HG03439 (cell line): ENCODE data around the gene DAP.
"Not testable (repeated sequence)": the region's sequence is repeated elsewhere in the genome, so short reads cannot be mapped to it uniquely, and the experiment has no call there.

Source experiments
- ATAC-seq: cut with Tn5 transposase; IDR thresholded peaks from one replicate; pipeline ENCODE4 v1.9.1; 2021; ENCODE audit warnings: mild to moderate bottlenecking, moderate library complexity; ENCODE audit not compliant: unreplicated experiment

Gene DAP

GRCh38 chr5:10658265-10658664 lies 102.8 kb downstream of the DAP start:
- ATAC-seq: no peak

DNA sequence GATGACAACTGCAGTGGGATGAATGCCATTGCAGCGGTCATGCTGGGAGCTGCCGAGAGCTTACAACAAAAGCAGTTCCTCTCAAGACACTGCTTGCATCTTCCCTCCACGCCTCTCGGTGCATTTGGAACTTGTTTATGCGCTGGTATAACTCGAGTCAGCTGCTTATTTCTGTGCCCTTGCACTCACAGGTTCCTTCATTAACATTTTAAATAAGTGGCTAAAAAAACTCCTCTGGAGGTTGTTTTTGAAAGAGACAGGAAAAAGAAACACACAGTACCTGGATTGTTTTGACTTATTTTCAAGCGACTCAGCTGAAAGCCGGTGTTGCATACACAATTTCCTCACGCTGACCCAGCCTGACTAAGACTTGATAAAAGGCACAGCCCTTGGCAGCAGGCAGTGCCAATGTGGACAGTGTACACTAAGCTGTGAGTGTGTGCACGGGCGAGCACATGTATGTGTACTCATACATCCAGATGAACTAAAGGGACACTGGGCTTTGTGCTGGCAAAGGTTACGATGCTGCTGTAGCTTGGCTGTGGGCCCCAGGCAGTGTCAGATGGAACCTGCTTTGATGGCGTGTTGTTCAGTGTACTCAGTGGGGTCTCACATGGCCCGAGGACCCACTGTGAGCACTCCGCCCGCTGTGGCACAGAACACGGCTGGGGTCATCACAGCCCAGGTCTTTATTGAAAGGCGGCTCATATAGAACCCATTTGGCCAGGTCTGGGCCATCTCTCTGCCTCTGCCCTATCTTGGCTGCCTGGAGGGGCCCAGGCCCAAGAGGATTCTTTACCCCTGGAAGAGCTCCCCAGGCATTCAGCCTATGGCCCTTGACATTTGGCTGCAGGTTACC lies 104.8 kb downstream of the DAP start:
- ATAC-seq: no peak

GRCh38 chr5:10655161-10655971 lies 105.7 kb downstream of the DAP start:
- ATAC-seq: peak; percentile 84

- ATAC-seq: no peak
These were observed 106.5 kb downstream of the DAP start for GRCh38 chr5:10654566-10654965.

DNA sequence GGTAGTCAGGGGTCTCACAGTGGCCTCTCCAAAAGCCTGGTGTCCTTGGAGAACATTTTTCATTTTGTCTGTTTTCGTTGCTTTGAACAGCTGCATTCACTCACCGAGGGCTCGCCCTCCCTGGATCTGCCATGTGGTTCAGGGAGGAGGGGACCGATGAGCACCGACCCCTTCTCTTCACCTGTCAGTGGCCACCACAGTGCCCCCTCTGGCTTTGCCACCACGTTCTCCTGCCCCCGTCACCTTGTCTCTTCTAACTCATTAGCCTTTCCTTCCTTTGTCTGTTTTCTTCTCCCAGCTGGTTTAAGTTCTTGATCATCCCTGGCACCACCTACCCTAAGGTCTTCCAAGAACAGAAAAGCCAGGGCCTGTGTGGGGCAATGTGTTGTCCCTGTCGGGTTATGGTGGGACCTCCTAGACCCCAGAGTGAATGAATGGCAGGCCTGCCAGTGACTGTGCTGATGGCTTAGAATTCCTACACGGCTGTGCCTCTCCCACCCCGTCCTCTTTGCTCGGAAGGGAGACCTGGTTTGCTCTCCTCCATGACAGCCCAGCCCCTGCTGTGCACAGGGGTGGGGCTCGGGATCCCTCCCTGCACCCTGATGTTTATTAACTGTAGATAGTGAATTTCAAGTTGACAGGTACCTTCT lies 107.2 kb downstream of the DAP start:
- no peak for ATAC-seq

GRCh38 chr5:10653043-10653442 lies 108.0 kb downstream of the DAP start:
- no peak for ATAC-seq

GRCh38 chr5:10652606-10653005 lies 108.4 kb downstream of the DAP start:
- ATAC-seq: no peak

GRCh38 chr5:10652151-10652550 lies 108.9 kb downstream of the DAP start:
- no peak for ATAC-seq

- no peak for ATAC-seq
These were observed 111.2 kb downstream of the DAP start for GRCh38 chr5:10649666-10650380.

- ATAC-seq: no peak
These were observed 112.0 kb downstream of the DAP start for GRCh38 chr5:10648806-10649665.

DNA sequence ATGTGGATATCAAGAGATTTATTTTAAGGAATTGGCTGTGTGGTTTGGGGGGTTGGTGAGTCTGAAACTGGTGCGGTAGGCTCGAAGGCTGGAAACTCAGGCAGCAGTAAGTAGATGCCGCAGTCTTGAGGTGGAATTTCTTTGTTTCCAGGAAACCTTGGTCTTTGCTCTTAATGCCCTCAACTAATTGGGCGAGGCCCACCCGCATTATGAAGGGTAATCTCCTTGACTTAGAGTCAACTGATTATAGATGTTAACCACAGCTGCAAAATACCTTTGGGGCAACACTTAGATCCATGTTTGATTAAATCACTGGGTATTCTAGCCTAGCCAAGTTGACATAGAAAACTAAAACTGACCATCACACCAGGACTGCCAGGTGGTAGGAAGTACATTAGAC lies 113.4 kb downstream of the DAP start:
- ATAC-seq: no peak

- ATAC-seq: no peak
These were observed 115.4 kb downstream of the DAP start for GRCh38 chr5:10645671-10646070.

GRCh38 chr5:10645146-10645545 lies 115.9 kb downstream of the DAP start:
- ATAC-seq: no peak

DNA sequence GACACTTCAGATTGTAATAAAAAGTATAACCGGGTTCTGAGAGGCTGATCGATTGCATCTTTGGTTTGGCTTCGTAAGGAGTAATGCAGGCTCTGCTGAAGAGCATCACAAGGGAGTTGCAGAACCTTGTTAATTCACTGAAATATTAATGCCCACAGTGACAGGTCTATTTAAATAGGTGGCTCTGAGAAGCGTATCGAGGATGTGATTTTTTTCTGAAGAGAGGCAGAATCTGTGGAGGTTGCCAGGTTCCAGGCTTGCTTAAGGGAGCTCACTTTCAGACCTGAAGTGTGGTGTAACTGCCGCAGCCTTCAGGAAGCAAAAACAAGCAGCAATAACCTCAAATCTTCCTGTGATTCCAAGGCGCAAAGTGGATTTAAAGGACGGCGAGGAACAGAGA lies 116.8 kb downstream of the DAP start:
- ATAC-seq: no peak

GRCh38 chr5:10642367-10642766 lies 118.7 kb downstream of the DAP start:
- no peak for ATAC-seq

DNA sequence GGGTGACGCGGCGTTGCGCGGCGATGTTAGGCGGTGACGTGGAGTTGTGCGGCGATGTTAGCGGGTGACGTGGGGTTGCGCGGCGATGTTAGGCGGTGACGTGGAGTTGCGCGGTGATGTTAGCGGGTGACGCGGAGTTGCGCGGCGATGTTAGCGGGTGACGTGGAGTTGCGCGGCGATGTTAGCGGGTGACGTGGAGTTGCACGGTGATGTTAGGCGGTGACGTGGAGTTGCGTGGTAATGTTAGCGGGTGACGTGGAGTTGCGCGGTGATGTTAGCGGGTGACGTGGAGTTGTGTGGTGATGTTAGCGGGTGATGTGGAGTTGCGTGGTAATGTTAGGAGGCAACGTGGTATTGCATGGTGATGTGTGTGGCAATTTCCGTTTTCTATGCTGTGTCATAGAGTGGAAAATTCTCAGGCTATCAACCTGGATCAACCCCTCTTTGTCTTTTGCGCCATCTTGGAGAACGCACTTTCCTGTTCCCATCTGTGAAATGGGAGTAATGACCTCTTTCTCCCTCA lies 121.1 kb downstream of the DAP start:
- ATAC-seq: no peak

DNA sequence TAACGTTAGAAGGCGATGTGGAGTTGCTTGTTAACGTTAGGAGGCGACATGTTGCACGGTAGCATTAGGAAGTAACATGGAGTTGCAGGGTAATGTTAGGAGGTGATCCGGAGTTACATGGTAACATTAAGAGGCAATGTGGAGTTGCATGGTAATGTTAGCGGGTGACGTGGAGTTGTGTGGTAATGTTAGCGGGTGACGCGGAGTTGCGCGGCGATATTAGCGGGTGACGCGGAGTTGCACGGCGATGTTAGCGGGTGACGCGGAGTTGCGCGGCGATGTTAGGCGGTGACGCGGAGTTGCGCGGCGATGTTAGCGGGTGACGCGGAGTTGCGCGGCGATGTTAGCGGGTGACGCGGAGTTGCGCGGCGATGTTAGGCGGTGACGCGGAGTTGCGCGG lies 122.3 kb downstream of the DAP start:
- ATAC-seq: not testable (repeated sequence)

- ATAC-seq: no peak
These were observed 123.1 kb downstream of the DAP start for GRCh38 chr5:10637944-10638343.

DNA sequence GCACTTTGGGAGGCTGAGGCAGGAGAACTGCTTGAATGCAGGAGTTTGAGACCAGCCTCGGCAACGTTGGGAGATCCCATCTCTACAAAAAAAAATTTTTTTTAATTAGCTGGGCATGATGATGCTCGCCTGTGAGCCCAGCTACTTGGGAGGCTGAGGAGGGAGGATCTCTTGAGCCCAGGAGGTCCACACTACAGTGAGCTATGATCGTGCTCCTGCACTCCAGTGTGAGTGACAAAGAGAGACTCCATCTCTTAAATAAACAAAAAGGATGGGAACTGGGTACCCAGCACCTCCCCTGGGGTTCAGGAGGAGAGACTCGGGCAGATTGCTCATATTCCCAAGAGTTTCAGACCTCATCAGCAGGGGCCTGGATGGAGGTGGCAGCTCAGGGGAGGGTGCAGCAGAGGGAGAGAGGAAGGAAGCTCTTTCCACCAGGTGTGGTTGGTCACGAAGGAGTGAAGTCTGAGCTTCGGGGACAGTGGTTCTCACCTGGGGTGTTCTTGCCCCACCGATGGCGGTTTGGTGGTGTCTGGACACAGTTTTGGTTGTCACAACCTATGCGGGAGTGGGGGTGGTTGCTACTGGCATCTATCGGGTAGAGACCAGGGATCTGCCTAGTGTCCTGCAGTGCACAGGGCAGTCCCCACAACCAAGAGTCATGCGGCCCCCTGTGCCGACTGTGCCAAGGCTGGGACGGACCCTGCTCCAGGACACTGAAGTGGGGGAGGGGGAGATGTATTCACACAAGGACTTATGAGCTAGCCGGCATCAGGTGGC lies 124.5 kb downstream of the DAP start:
- no peak for ATAC-seq
